GM19239 (cell line): ENCODE data around the gene RNPC3.

Experiments used
- DNase-seq: peaks from one replicate; pipeline ENCODE4 v3.0.0; 2011; ENCODE audit warnings: low spot score; ENCODE audit not compliant: insufficient read length
- FAIRE-seq: peaks from 2 replicates; lab custom pipeline; 2011; peaks lifted over from hg19 to GRCh38; lab: Jason Lieb, UNC

Gene RNPC3, protein sequence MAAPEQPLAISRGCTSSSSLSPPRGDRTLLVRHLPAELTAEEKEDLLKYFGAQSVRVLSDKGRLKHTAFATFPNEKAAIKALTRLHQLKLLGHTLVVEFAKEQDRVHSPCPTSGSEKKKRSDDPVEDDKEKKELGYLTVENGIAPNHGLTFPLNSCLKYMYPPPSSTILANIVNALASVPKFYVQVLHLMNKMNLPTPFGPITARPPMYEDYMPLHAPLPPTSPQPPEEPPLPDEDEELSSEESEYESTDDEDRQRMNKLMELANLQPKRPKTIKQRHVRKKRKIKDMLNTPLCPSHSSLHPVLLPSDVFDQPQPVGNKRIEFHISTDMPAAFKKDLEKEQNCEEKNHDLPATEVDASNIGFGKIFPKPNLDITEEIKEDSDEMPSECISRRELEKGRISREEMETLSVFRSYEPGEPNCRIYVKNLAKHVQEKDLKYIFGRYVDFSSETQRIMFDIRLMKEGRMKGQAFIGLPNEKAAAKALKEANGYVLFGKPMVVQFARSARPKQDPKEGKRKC

GRCh38 chr1:103525607-103526507 lies at the start of gene RNPC3:
RNPC3 (plus strand) TSS chr1:103525699; CDS start chr1:103526071, 372 bp downstream.
- FAIRE-seq = peak; percentile 94
- peak; percentile 54 for DNase-seq

- FAIRE-seq (no peak), DNase-seq (no peak)
Measured at GRCh38 chr1:103477101-103477500, 48.4 kb upstream of the RNPC3 start.

- FAIRE-seq (no peak), DNase-seq (no peak)
Measured at GRCh38 chr1:103489935-103490334, 35.6 kb upstream of the RNPC3 start.

- FAIRE-seq = no peak
- DNase-seq = no peak
Measured at GRCh38 chr1:103492003-103492625, 33.4 kb upstream of the RNPC3 start.

- no peak for FAIRE-seq
- no peak for DNase-seq
Measured at GRCh38 chr1:103496014-103496635, 29.4 kb upstream of the RNPC3 start.

DNA sequence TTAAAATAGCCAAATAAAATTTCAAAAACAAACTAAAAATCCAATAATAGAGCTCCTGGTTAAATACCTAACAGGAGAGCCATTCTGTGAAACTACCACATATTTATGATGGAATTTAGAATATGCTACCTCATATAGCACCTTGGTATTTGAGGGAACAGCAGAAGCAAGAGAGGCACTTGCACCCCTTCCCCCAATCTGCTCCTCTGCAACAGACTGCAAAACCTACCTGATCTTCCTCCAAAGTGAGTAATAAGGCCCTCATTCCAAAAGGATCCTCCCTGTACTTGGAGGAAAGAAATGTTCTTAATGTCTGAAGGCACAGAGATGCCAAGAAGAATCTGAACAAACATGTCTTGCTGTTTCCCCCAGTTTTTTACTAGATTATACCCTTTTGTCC lies 28.1 kb upstream of the RNPC3 start:
- DNase-seq (no peak), FAIRE-seq (no peak)

- FAIRE-seq = no peak
- no peak for DNase-seq
Measured at GRCh38 chr1:103509250-103509649, 16.2 kb upstream of the RNPC3 start.

- DNase-seq (no peak), FAIRE-seq (no peak)
Measured at GRCh38 chr1:103513711-103514110, 11.8 kb upstream of the RNPC3 start.

DNA sequence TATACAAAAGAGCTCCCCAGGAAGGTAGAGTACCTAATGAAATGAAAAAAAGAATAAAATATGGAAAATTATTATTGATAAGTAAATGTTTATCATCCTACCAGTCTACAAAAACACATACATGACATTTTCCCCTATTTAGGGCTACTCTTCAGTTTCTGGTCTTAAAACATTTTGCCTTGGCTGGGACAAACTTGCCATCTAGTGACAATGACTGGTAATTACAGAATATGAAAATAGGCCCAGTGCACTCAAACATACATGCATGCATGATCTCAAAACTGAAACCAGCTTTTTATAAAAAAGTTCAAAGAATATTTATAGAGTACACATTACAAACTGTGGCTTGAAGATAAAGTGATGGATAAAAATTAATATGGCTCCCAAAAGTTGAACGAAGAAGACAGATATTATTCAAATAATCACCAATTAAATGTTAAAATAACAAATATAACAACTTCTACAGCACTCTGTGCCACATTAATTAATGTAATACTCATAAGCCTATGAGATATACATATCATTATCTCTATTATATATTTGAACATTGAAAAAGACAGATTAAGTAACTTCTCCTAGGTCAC lies 10.5 kb upstream of the RNPC3 start:
- peak; percentile 75 for FAIRE-seq
- DNase-seq = peak; percentile 3

DNA sequence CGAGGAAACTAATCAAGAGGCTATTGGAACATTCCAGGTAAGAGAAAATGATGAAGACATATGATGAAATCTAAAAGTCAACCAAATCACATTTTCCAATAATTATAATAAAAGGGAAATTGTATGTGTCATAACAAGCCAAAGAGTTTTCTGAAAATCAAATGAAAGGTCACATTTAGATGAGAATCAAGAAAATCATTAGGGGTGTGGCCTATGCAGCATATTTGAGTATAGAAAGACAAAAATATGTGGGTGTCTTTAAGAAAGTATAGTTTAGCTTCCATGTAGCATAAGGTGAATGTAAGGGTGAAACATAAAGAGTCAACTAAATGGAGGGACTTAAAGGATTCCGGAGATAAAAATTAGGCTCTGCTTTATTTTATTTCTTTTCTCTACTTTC lies 9.2 kb upstream of the RNPC3 start:
- no peak for DNase-seq
- no peak for FAIRE-seq

DNA sequence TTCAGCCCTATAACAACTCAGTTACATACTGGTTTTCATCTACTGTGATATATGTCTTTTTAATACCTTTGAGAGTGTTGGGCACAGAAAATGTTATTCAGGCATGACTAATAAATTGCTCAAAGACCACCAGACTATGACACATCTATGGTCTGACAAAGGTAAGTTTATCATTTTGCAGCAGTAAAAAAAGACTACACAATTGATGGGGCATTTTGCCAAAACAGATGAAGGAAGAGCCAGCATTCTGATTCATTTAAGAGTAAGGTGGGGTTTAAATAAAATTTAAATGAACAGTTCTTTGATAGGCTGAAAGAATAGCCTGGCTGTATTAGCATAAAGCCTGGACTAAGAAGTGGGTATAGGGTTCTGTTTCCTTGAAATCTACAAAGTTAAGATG lies 8.8 kb upstream of the RNPC3 start:
- FAIRE-seq (no peak), DNase-seq (no peak)

- FAIRE-seq = peak; percentile 64
- DNase-seq = no peak
Measured at GRCh38 chr1:103517380-103518047, 8.0 kb upstream of the RNPC3 start.

DNA sequence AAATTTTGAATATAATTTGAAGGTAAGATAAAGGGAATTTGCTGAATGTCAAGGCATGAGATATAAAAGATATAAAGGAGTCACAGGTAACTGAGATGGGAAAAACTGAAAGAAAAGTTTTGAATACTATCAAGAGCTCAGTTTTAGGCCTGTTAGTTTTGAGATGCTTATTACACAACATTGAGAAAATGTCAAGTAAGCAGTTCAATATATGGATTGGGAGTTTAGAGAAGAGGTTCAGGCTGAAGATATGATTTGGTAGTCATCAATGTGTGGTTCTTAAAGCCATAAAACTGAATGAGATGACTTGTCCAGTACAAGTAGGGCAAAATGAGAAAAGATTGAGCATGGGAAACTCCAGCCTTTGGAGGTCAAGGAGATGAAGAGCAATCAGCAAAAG lies 4.7 kb upstream of the RNPC3 start:
- DNase-seq (no peak), FAIRE-seq (no peak)

DNA sequence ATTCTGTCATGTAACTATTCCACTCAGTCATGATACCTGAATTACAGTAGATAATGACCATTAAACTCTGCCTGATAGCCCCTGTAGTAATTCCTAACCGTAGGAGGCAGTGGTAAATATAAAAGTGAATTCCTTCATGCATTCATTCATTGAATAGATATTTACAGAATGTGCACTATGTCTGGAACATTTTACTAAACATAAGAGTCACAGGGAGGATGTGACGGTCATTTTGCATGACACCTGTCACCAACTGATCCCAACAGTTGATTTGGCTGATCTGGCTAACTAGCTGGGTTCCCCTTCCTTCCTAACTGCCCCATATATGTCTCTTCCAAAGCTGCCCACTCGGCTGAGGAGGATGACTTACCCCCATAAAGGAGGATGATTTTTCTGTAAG lies 2.2 kb upstream of the RNPC3 start:
- DNase-seq (no peak), FAIRE-seq (no peak)

DNA sequence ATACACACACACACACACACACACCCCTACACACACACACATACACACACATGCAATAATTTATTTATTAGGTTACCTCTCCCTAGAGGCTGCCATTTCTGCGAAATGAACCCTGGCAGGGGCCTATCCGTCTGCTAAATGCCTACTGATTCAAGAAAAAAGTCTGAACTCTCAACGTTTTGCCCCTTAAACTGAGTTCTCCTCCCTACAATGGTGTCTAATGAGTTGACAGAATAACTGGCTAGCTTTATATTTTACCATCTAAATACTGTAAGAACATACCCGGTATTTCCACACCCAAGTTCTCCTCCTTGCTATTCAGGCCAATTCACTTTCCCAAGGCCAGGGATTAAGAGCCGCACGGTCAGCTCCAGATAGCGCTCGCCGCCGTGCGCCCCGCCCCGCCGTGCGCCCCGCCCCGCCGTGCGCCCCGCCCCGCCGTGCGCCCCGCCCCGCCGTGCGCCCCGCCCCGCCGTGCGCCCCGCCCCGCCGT lies 339 bp upstream of the RNPC3 start:
- no peak for DNase-seq
- peak; percentile 39 for FAIRE-seq

DNA sequence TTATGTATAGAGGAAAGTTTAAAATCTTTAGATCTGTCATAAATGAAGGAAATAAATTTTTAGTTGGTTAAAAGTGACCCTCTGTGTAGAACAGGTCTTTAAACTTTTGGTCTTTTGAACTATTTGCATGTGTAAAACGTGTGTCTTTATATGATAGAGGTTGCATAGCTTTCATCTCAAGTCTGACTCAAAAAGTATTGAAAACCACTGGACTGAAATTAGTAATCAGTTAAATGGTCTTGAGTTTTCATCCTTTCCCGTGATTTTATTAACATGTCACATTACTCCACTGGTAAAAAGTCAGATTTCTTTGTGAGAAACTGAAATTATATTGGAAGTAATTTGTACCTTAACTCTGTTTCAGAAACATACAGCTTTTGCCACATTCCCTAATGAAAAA lies 1.8 kb downstream of the RNPC3 start:
- DNase-seq = no peak
- FAIRE-seq = no peak

DNA sequence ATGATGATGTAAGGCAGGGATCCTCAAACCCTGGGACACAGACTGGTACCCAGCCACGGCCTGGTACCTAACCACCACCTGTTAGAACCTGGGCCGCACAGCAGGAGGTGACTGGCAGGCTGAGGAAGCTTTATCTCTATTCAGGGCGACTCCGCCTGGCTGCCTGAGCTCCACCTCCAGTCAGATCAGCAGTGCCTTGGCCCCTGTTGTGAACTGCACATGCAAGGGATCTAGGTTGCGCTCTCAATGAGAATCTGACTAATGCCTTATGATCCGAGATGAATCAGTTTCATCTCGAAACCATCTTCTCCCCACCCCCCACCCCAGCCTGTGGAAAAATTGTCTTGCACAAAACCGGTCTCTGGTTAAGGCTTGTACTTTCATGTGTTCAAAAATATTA lies 4.2 kb downstream of the RNPC3 start:
- DNase-seq (no peak), FAIRE-seq (no peak)

- no peak for FAIRE-seq
- DNase-seq = no peak
Measured at GRCh38 chr1:103538226-103538625, 12.7 kb downstream of the RNPC3 start.

GRCh38 chr1:103541431-103541830 lies 15.9 kb downstream of the RNPC3 start:
- no peak for FAIRE-seq
- no peak for DNase-seq
